Right ventricle myocardium inferior (tissue), 1 donor: ENCODE data around the gene LARP6. TPM values are rescaled to one million over a fixed set of nuclear protein-coding genes. Genes with fewer than 3 reads are reported as not detected.
"Not testable (repeated sequence)": the region's sequence is repeated elsewhere in the genome, so short reads cannot be mapped to it uniquely, and the experiment has no call there.

Experiments
- ATAC-seq: fragments of 200-7000 bp; cut with Tn5 transposase; one replicate; pipeline ENCODE4 v1.9.1; 2020; ENCODE audit warnings: mild to moderate bottlenecking, moderate library complexity
- DNase-seq: peaks from one replicate; pipeline ENCODE4 v3.0.0; 2021; ENCODE audit errors: missing footprints
- intact Hi-C: fragments of 100-400 bp; cut with DNase I; formaldehyde crosslinking; loops from one replicate; pipeline ENCODE4 v1.11.0; 2022
- long read RNA-seq: library from polyadenylated mRNA; unstranded; transcript quantifications from one replicate; pipeline ENCODE4 v2.0.0, GENCODE V29; 2021
- total RNA-seq: library from RNA; stranded (reverse); fragmentation: NEBNext Ultra II Directional; extraction: Animal tissue kit (Norgen Biotek cat#: 25700); gene quantifications from one replicate; pipeline ENCODE4 v1.2.1, GENCODE V29; 2021
- donor health status: DM: no; HTN: yes; CAD: no; lungs with severe emphysema.

The LARP6 gene
- total RNA-seq = 55.7 TPM
- long read RNA-seq, full-length matches to known transcripts = 59 of 63 reads
- long read RNA-seq, partial matches to known transcripts = 0 of 63 reads
- long read RNA-seq, other reads (novel, unspliced or antisense) = 4 of 63 reads

GRCh38 chr15:70853973-70854665 lies at the start of gene LARP6:
Gene LARP6, minus strand, starts transcription at chr15:70854157. Its CDS starts 69 bp downstream, at chr15:70854088.
- DNase-seq (peak; percentile 70), ATAC-seq (peak; percentile 72)
- intact Hi-C loops = loop anchor here (2.0 kb wide), 1 partner anchor 19 kb away; no protein-coding TSS in a partner anchor

DNA sequence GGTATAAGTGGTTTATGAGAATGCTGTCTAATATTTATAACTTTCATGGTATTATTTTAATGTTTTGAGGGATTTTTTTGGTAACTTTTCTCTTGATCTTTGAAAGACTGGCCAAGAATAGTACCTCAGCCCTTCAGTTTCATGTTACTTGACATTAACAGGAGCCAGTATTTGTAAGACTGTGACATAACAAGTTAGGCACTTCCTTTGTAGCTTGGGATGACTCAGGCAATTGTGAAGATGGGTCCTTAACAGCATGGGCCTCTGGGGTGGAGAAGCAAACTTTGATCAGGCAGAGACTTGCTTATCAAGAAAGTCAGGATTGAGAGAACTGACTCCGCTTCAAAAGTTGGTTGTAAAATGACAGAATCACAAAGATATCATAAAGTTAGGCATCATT lies 48.1 kb upstream of the LARP6 start:
- intact Hi-C loops = no loop called here
- ATAC-seq (no peak), DNase-seq (no peak)

- intact Hi-C loops = loop anchor here (1.0 to 5.0 kb wide), 3 partner anchors 210 to 909 kb away; no protein-coding TSS in a partner anchor
- ATAC-seq (peak; percentile 68), DNase-seq (no peak)
Observed at GRCh38 chr15:70892912-70893560, 39.1 kb upstream of the LARP6 start.

GRCh38 chr15:70892002-70892911 lies 38.3 kb upstream of the LARP6 start, which contains the start of the genes LRRC49 and THAP10:
Gene LRRC49, plus strand, starts transcription at chr15:70892826. Its CDS starts 69 bp downstream, at chr15:70892895.
Gene THAP10, minus strand, starts transcription at chr15:70892433. Its CDS starts 161 bp downstream, at chr15:70892272.
- DNase-seq (peak; percentile 93), ATAC-seq (peak; percentile 97)
- intact Hi-C loops = loop anchor here (1.0 to 5.0 kb wide), 3 partner anchors 211 to 910 kb away; no protein-coding TSS in a partner anchor

DNA sequence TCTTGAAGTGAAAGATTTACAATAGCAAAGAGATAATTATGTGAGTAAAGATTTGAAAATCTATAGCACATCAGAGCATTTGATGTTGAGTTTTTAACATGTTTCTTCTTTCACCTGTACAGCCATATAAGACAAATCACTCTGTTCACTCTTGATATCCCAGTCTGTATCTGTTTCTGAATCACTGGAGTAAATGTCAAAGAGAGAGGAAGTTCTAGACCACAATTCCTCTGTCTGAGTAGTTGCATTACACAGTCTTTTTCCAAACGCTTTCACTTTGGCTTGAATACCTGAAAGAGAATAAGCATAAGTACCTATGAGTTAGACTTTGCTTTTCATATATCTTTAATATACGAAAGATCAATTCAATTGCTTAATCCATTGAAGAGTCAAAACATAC lies 28.4 kb upstream of the LARP6 start:
- intact Hi-C loops = no loop called here
- ATAC-seq (no peak), DNase-seq (no peak)

DNA sequence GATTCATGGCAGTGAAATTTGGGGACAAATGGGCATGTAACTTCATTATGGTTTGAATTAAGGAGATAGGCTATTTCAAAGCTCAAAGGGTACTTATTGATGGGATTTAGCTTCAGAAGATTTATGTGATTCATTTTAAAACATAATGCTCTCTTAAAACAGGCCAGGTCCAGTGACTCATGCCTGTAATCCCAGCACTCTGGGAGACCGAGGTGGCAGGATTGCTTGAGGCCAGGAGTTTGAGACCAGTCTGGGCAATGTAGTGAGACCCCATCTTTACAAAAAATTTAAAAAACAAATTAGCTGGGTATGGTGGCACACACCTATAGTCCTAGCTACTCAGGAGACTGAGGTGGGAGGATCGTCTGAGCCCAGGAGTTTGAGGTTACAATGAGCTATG lies 26.8 kb upstream of the LARP6 start:
- intact Hi-C loops = no loop called here
- DNase-seq = no peak
- ATAC-seq = no peak

DNA sequence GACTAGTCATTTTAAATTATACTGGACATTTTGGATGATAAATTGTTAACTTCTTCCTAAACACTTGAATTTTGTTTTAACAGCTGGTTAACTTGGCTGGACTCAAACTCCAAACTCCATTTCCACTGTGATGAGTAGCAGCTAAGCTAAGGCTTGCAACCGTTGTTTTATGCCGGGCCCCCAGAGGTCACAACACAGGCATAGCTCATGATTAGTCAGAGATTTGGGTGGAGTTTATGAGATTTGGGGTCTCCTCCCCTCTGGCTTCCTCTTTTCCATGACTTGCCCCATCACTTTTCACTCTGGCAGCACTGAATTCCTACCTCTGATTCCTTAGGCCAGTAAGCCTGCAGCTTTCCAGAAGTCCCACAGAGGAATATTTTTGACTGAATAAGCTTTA lies 25.4 kb upstream of the LARP6 start:
- ATAC-seq (no peak), DNase-seq (no peak)
- intact Hi-C loops = loop anchor here (5.0 kb wide), 1 partner anchor 202 kb away; no protein-coding TSS in a partner anchor

GRCh38 chr15:70876683-70877082 lies 22.7 kb upstream of the LARP6 start:
- intact Hi-C loops = loop anchor here (5.0 kb wide), 1 partner anchor 199 kb away; no protein-coding TSS in a partner anchor
- no peak for ATAC-seq
- no peak for DNase-seq

GRCh38 chr15:70876011-70876410 lies 22.1 kb upstream of the LARP6 start:
- intact Hi-C loops = loop anchor here (5.0 kb wide), 1 partner anchor 199 kb away; no protein-coding TSS in a partner anchor
- DNase-seq = no peak

GRCh38 chr15:70875001-70875782 lies 21.2 kb upstream of the LARP6 start:
- peak; percentile 50 for ATAC-seq
- intact Hi-C loops = loop anchor here (2.0 to 5.0 kb wide), 2 partner anchors 50 to 198 kb away; no protein-coding TSS in a partner anchor
- no peak for DNase-seq

More at GRCh38 chr15:70876011-70876410, 22.1 kb upstream of the LARP6 start:
- ATAC-seq = no peak

- intact Hi-C loops = loop anchor here (2.0 kb wide), 1 partner anchor 49 kb away; no protein-coding TSS in a partner anchor
- ATAC-seq (no peak), DNase-seq (no peak)
Observed at GRCh38 chr15:70873232-70874054, 19.5 kb upstream of the LARP6 start.

DNA sequence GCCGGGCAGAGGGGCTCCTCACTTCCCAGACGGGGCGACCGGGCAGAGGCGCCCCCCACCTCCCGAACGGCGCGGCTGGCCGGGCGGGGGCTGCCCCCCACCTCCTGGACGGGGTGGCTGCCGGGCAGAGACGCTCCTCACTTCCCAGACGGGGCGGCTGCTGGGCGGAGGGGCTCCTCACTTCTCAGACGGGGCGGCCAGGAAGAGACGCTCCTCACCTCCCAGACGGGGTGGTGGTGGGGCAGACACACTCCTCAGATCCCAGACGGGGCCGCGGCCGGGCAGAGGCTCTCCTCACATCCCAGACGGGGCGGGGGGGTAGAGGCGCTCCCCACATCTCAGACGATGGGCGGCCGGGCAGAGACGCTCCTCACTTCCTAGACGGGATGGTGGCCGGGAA lies 17.5 kb upstream of the LARP6 start:
- ATAC-seq, intact Hi-C loops, DNase-seq: not testable (repeated sequence)

- ATAC-seq (no peak), DNase-seq (no peak)
- intact Hi-C loops = no loop called here
Observed at GRCh38 chr15:70870051-70870450, 16.1 kb upstream of the LARP6 start.

- intact Hi-C loops = no loop called here
- no peak for ATAC-seq
- DNase-seq = no peak
Observed at GRCh38 chr15:70869346-70869745, 15.4 kb upstream of the LARP6 start.

DNA sequence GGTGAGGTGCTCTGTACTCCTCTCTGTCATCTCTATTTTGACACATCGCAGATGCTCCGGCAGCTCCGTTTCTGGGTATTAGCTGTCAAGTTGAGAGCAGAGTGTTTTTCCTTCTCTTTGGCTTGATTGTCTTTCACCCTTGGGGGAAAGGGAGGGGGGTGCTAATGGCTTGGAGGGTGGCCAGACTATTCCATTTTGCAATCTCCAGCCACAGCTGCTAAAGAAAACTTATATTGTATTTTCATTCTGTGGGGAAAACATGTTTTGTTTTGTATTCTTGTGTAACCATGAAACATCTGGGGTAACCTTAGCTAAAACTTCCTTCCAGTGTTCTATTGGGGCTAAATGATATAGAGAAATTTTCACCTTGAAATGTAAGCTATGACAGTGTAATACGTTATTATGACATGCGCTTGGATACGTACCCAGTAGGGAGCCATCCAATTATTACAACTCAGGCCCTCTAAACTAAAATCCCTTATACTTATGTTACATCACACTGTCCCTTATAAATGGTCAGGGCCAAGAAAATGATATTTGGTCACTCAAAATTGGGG lies 14.0 kb upstream of the LARP6 start:
- DNase-seq (no peak), ATAC-seq (peak; percentile 82)
- intact Hi-C loops = no loop called here

- ATAC-seq = no peak
- DNase-seq = no peak
- intact Hi-C loops = no loop called here
Observed at GRCh38 chr15:70866982-70867641, 13.2 kb upstream of the LARP6 start.
